Ramos (cell line): ENCODE measurements around the gene TAS2R10.

Source experiments
- in situ Hi-C: fragments of 300-500 bp; cut with MboI; formaldehyde crosslinking; loops from one replicate; pipeline ENCODE4 v1.14.3; 2022; ENCODE audit warnings: low sequenced_read_pairs; ENCODE audit not compliant: unreplicated experiment

The TAS2R10 gene, protein sequence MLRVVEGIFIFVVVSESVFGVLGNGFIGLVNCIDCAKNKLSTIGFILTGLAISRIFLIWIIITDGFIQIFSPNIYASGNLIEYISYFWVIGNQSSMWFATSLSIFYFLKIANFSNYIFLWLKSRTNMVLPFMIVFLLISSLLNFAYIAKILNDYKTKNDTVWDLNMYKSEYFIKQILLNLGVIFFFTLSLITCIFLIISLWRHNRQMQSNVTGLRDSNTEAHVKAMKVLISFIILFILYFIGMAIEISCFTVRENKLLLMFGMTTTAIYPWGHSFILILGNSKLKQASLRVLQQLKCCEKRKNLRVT

DNA sequence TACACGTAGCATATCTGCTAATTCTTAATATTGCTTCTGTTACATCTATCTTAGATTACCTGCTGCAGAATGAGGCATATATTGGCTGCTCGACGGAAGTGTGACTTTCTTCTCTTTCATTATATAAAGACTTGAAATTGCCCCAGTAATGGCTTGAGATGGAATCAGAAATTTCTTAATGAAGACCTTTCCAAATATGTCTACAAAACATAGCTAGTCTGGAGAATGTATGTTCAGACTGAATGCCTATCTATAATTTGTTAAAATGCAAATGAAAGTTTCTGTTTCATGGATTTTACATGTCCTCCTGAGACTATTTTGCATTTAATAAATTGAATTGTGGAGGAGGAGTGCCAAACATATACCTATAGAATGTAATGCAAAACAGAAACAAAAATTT is at the start of gene TAS2R10:
TSS of gene TAS2R10 (minus strand) at position 101 of the 400 bp plus-strand sequence. CDS start at position 12, 89 bp downstream.
- in situ Hi-C loops, result no loop called here

DNA sequence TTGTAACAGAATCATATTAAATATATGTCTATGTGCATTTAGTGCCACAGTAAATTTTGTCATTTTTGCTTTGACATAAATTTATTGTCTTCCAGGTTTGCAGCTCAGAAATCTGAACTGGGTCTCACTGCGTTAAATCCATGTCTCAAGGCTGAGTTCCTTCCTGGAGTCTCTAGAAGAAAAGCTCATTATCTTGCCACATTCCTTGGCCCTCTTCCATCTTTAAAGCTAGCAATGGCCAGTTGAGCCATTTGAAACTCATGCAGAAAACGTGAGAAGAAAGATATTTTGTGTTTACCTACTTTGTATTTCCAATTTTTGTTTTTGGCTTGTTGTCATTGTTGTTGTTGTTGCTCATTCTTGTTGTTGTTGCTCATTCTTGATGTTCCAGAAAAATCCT is 47.2 kb upstream of the TAS2R10 start:
- in situ Hi-C loops, result no loop called here

DNA sequence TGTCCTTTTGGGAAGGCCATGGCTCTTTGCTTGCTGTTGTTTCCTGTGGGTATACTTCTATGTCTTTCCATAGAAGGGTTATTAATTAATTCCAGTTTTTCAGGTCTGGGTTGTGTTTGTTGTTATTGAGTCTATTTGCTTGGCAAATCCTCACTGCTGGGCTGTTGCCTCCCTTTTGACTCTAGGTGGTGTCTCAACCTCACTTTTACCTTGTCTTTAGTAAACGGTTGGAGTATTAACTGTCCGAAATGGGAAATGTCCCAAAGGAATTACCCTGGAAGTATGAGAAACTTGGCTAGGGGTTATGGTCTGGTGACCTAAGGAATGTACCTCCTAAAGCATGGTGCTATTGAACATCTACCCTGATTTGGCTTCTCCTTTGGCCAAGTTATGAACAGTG is 41.2 kb upstream of the TAS2R10 start:
- in situ Hi-C loops, result no loop called here

DNA sequence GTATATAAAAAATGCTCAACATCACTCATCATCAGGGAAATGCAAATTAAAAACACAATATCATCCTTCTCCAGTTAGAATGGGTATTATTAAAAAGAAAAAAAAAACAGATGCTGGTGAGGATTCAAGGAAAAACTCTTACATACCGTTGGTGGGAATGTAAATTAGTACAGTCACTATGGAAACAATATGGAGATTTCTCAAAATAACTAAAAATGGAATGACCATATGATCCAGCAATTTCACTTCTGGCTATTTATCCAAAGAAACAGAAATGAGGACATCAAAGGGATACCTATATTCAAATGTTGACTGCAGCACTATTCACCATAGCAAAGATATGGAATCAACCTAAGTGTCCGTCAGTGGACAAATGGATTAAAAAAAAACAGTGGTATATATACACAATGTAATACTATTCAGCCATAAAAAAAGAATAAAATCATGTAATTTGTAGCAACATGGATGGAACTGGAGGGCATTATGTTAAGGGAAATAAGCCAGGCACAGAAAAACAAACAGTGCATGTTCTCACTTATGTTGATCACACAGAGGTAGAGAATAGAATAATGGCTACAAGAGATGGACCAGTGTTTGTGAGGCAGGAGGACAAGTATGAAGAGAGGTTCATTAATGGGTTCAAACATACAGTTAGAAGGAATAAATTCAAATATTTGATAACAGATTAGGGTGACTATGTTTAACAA is 37.5 kb upstream of the TAS2R10 start:
- in situ Hi-C loops, result no loop called here

DNA sequence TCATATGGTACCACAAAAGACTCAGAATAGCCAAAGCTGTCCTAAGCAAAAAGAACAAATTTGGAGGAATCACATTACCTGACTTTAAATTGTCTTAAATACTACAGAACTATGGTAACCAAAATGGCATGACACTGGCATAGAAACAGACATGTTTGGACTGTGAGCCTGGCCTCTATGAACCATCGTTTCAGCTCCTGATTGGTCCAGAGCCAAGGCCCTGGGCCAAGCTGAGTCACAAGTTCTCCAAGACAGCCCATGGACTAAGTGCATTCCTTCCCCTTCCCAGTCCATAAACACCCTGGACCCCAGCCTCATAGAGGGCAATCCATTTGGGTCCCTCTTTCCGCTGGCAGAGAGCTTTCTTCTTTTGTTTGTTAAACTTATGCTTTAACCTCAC is 35.2 kb upstream of the TAS2R10 start:
- in situ Hi-C loops, result no loop called here

DNA sequence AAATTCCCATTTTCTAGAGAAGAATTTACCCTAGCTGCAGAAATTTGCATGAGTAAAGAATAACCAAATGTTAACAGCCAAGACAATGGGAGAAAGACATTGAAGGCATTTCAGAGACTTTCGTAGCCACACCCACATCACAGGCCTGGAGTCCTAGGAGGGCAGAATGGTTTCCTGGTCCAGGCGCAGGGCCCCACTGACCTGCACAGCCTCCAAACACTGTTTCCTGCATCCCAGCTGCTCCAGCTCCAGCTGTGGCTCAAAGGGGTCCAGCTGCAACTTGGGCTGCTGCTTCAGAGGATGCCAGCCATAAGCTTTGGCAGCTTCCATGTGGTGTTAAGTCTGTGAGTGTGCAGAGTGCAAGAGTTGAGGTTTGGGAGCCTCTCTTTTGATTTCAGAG is 29.6 kb upstream of the TAS2R10 start:
- in situ Hi-C loops, result no loop called here

DNA sequence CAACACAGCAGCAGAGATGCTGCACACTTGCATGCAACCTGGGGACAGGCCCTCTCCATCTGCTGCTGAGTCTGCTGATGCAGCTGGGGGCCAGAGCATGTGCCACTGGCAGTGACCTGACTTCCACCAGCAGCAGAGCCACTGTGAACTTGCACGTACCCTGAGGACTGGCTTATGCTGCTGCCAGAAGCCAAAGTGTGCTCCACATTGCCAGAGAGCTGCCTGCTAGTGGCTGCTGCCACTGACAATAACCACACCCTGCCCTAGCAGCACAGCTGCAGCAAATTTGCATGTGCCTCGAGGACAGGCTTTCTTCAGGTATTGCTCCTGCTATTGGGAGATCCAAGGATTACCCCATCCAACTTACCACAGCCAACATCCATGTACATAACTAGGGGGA is 27.6 kb upstream of the TAS2R10 start:
- in situ Hi-C loops, result no loop called here

DNA sequence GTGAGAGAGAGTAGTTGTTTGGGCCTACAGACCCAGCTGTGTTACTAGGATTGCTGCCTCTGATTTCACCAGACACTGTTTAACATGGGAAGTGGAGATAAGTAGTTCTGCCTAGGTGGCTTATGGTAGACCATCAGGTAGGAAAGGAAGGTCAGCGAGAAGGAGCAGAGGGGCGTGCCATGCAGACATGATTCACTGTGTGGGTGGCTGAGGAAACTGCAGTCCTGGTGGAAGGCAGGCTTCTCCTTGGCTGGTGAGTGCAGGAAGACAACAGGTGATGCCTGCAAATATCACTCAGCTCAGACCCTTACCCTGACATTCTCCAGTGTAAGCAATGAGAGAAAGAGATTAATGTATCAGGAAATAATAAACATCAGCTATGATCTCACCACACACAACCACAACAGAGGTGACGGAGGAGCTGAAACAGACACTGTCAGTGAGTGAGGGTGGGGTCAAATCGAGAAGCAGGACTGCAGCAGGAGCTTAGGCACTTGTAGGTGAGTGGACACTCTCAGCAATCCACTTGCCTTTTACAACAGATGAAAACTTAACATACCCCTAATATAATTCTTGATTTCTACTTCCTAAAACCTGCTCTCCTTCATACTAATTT is 25.2 kb upstream of the TAS2R10 start:
- in situ Hi-C loops, result no loop called here

DNA sequence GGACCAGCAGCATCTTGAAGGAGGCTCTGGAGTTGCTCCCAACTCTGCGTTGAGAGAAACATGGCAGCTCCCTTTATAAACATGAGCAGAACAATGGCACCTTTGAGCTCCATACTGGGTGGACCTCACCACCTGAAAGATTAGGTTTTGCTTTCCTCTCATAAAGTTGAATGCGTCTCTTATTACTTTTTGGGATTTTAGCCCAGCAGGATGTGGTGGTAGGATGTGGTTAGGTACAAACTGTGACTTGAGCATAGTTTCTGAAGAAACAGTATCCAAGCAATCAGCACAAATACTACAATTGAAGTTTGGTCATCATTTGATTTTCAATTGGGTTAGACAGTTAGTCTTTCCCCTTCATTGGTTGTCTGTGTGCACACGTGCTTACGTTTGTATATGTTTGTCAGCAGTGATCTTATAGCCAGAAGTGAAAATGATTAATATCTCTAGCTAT is 23.3 kb upstream of the TAS2R10 start, which contains the start of gene PRR4:
TSS of gene PRR4 (minus strand) at position 51 of the 454 bp plus-strand sequence. CDS start at position 13, 38 bp downstream.
- in situ Hi-C loops, result no loop called here

DNA sequence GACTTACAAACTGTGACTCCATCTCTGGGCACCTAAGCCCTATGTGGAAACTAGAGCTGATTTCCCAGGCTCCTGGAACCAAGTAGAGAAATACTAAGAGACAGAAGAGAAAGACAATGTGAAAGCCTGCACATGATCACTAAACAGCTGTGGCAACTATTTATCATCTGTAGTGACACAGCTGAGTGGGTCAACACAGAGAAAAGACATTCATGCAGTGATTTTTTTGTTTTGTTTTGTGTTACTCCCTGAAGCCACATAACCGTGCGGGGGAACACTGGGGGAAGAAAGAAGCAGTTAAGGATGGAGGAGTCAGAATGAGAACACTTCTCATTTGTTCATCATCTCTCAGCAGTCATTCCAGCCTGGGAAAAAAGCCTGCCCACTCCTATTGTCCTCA is 21.6 kb upstream of the TAS2R10 start:
- in situ Hi-C loops, result no loop called here

DNA sequence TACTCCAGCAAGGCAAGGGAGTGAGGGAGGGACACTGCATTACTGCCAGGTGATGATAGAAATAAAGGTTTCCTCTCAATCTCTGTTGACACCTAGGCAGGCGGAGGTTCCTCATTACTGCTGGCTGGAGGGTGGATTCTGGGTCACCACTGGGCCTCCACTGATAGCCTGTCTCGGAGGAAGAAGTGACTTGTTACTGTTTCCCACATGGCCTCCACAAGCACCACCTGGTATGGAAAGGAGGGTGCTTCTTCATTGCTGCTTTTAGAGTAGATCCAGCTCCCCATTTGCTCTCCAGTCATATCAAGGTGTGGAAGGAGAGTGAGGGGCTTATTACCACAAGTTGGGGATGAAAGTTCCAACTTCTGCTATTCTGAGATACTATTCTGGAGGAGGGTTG is 16.7 kb upstream of the TAS2R10 start:
- in situ Hi-C loops, result no loop called here

DNA sequence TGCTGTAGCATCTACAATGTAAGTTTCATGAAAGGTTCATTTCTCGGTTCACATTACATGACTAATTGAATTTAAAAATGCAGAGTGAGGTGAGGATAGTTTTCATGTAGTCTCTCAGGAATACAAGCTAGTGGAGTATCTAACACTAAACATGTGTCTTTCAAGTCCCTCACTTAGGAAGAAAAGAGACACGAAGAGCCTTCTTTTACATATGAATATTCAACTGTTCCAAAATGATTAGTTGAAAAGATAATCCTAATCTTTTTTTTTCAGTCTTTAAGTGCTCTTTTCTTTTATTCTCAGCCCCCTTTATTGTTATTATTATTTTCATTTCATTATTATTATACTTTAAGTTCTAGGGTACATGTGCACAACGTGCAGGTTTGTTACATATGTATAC is 12.3 kb upstream of the TAS2R10 start:
- in situ Hi-C loops, result no loop called here

DNA sequence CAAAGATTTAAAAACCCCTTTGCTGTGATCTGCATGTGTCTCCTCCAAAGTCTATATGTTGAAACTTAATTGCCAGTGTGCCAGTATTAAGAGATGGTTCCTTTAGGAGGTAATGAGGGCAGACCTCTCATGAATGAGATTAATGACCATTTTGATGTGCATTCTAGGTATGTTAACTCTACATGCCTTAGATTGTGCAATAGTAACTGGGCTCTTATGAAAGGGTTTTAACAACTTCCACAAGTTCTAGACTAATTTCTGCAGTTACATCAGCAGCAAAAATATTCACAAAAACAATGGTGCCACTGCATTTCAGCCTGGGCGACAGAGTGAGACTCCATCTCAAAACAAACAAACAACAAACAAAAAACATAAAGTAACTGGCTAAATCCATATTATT is 3.8 kb upstream of the TAS2R10 start:
- in situ Hi-C loops, result no loop called here

DNA sequence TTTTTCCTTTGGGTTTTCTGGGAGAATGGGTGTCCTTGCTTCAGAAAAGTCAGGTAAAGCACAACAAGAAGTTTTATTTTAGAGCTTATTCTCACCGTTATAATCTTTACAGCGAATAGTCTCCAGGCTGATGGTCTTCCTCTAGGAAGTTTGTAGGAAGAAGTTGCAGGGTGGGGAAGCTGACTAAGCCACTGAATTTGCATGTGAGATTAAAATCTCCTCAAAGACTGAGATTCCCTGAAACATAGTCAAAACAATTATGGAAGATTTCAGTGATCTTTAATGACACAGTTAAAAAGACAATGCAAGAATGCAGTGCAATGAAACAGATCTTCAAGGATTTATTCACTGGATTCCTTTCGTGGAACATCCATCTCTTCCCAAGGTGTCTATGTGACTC is 1.2 kb downstream of the TAS2R10 start:
- in situ Hi-C loops, result no loop called here

DNA sequence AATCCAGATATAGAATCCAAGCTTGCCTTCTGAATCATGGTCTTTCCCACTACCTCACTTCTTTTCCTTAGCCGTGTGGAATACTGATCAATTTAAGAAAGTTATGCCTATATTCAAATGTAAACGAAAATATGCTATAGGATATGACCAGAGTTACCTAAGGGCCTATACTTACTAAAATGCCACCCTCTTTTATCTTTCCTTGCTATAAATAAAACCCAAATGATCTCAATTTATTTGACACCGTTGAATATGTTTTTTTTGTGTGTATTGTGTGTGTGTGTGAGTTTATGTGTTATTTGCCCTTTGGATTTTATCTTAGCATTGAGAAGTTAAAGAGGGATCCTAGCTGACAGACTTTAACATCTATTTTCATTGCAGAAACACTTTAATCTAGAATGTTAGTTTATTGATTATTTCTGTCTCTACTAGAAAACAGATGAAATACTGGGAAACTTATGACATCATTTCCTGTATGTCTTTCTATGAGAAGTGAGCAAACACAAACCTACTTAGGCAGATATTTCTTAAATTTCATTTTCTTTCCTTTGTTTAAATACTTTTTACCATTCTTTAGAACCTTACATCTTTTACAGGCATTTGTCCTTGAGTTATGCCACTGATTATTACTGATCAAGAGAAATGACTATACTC is 14.1 kb downstream of the TAS2R10 start:
- in situ Hi-C loops, result no loop called here

DNA sequence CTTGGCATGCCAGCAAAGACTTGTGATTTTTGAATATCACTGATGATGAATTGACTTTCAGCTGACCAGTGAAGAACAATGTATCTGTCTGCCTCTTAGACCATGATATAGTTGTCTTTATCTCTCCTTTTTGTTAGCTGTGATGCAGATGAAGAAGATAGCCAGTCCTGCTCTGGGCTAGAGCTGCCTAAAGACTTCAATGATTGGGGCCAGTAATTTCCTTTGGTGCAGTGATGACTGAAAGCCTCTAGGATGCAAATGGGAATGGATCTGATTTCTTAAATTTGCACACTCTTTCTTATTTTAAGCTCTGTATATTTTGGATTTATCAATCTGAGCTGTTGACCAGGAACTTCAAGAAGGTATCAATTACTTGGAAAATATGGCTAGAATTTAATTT is 16.1 kb downstream of the TAS2R10 start, which contains the start of gene TAS2R9:
TSS of gene TAS2R9 (minus strand) at position 101 of the 400 bp plus-strand sequence. CDS start at position 8, 93 bp downstream.
- in situ Hi-C loops, result no loop called here

DNA sequence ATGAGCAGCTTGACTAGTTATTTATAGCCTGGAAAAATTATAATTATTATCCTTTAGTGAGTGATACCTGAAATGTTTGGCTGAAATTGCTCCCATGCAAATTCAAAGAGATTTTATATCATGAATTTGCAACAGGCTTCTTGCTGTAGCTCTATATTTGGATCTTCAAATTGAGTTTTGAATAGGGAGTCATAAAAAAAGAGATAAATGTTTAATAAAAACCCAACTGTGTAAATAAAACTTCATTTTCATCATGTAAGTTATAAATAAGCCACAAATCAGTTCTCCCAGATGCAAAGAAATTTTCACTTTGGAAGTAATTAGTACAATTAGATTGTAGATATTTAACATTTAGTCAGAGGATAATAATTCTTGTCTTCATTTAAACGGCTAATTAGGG is 19.0 kb downstream of the TAS2R10 start, which contains the start of gene TAS2R8:
TSS of gene TAS2R8 (minus strand) at position 101 of the 400 bp plus-strand sequence. CDS start 306 bp downstream, outside the sequence.
- in situ Hi-C loops, result no loop called here

DNA sequence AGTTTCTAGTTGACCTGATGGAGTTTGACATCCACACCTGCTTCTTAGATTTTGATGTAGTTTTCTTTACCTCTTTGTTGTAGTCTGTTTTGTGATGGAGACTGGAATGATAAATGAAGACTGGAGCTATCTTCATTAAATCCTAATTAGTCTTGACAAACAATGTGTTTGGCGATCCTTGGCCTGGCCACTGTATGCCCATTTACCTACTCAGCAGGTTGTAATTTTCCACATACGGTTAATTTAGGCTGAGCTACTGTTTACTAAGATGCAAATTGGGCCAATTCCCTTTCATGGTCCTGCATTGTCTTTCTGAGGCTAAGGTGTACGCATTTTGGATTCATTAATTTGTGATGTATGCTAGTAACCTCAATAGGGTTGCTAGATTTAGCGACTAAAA is 23.6 kb downstream of the TAS2R10 start, which contains the start of gene TAS2R7:
TSS of gene TAS2R7 (minus strand) at position 41 of the 400 bp plus-strand sequence. CDS start 57 bp downstream, outside the sequence.
- in situ Hi-C loops, result no loop called here

DNA sequence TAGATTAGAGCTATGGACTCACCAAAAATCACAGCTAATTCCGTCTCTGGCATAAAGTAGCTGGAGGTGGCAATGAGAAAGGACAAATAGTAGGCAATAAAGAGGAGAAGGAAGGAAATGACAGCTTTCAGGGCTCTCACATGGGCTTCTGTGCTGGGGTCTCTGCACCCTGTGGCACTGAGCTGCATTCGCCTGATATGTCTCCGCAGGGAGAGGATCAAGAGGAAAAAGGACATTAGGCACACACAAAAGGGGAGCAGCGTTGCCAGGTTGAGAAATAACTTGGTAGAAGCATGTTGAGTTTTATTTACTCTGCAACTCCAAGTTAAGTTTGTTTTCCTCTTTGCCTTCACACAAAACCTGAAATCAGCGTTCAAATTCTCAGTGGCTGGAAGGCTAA is 24.4 kb downstream of the TAS2R10 start:
- in situ Hi-C loops, result no loop called here

DNA sequence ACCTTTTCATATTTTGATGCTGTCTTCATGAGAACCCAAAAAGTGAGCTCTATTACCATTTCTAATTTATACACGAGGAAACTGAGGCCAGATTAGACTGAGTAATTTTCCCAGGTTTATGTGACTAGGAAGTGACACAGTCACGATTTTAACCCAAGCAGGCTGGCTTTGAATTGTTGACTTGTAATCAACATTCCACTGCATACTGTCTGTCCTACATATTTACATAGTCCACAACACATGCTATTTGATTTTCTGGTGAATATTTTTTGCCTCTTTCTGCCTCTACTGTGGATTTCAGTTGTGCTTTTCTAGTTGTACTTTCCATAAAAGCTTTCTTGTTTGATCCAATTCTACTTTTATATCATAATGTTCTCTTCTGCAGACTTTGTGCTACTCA is 31.9 kb downstream of the TAS2R10 start:
- in situ Hi-C loops, result no loop called here
